Globus pallidus (tissue), 1 donor: ENCODE measurements around the gene LTBP1.
A peak's percentile ranks its signal among the peaks of the same experiment; 100 is the strongest.

Source experiments
- DNase-seq: peaks from one replicate; pipeline ENCODE4 v3.0.0-alpha.2; 2015; ENCODE audit warnings: low spot score

Gene LTBP1

GRCh38 chr2:33077311-33077710 lies 130.6 kb downstream of the LTBP1 start:
- DNase-seq: no peak

DNA sequence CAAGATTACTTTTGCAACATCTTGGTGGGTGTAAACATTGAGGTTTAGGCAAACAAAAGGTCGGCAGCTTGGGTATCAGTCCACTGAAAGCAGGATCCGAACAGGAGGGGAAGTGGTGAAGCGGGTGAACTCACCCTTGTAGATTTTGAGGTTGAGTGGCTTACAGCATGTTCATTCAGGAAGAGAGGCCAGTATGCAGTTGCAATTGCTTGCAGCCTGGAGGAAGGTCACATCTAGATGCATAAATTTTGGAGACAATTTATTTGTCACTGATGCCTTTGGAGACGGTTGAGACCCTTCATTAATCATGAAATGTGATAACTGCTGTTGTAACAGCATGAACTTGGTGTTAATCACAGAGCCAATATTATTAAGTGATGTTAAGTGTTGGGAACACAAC lies 131.1 kb downstream of the LTBP1 start:
- no peak for DNase-seq

GRCh38 chr2:33081691-33082090 lies 134.9 kb downstream of the LTBP1 start:
- no peak for DNase-seq

DNA sequence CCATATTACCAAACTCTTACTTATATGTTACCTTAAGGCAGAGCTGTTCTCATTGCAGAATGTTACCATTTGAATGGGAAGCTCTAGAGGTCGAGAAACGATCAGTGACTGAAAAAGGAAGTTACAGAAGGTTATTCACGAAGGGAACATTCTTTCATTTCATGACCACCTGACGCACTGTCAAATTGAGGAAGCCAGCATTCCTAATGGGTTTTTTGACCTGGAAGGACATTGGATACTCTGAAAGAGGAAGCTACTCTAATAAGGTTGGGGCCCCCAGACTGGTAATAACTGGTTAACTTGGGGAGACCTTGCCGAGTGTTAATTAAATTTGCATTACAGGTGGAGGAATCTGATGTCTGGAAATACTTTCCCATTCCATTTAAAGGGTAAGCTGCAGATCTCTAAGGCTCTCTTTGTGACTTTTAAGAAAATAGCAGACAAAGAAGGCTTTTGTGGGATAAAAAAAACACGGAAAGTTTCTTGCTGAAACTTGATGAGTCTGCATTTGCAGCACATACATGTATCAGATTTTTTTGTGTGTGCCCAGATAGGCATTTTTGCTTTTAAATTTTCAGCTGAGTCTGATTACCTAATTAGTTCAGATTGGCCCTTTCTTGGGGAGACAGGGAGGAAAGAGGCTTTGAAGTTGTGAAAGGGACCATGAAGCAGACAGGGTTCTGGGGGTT lies 137.1 kb downstream of the LTBP1 start:
- peak; percentile 5 for DNase-seq

GRCh38 chr2:33084433-33084832 lies 137.7 kb downstream of the LTBP1 start:
- no peak for DNase-seq

GRCh38 chr2:33085646-33086045 lies 138.9 kb downstream of the LTBP1 start:
- no peak for DNase-seq

GRCh38 chr2:33086400-33087015 lies 139.8 kb downstream of the LTBP1 start:
- DNase-seq: peak; percentile 5

DNA sequence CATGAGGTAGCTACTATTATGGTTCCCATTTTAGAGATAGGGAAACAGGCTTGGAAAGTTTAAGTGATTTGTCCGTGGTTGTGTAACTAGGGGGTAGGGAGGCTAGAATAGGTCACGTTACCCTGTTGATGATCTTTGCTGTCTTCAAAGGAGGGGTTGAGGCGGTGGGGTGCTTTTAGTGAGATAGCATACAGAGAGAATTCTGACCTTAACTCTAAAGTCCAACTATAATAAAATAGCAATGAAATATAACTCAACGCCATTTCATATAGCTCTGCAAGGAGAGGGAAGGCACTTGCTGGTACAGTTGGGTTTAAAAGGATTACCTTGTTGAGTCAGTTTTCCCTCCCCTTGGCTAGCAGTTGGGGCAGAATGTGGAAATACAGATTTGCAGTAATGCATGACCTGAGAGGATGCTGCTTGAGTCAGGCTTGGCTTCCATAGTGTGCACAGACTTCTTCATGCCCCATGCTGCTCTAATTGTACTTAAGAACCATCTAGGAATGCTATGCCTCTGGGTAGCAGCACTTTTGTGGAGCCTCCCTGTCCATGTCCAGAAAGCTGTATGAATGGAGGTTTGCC lies 143.9 kb downstream of the LTBP1 start:
- no peak for DNase-seq

DNA sequence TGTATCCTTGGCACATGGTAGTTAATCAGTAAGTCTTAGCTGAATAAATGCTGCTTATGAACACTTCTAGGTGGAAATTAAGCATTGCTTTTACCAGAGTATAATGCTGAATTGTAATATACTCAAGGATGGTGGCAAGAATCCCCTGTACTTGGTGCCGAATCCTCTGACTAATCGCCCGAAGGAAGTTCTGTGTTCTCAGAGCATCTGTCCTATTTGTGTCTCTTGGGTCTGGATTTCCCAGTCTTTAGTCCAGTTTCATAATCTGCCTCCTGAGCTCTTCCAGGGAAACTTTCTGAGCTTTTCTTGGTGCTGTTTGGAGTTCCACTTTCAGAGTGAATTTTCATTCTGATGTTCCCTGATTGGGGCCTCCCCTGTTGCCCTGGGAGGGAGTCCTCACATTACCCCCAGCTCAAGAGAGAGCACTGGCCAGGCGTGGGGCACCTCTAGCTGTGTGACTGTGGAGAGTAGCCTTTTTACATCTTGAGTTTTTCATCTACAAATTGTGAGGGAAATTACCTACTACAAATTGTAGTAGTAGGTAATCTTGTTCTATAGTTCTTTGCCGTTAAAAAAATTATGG lies 144.9 kb downstream of the LTBP1 start:
- DNase-seq: no peak

DNA sequence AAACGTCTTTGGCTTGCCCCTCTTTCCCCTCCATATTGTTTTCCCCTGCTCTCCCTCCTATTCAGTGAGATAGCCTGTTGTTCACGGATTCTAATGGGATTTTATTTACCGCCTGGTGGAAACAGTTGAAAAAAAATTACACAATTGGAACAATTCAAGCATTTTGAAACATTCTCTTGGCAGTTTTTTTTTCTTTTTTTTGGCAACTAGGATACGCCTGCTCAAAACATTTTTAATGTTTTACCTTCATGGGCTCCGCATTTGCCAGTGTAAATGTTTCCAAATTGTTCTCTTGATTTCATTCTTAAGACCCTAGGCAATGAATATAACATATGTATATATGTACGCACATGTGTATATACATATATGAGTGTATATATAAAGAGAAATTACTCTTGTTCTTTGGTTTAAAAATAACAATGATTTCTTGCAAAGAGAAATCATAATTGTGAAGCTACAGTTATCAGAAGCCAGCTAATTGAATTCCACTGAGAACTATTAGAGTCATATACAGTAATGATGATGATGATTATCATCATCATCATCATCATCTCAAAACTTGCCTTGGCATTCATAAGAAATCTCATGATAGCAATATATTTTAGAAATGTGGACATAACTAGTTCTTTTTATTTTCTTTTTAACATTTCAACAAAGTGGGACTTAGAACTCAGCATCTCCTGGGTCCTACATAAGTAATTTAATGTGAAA lies 146.7 kb downstream of the LTBP1 start:
- DNase-seq: no peak

DNA sequence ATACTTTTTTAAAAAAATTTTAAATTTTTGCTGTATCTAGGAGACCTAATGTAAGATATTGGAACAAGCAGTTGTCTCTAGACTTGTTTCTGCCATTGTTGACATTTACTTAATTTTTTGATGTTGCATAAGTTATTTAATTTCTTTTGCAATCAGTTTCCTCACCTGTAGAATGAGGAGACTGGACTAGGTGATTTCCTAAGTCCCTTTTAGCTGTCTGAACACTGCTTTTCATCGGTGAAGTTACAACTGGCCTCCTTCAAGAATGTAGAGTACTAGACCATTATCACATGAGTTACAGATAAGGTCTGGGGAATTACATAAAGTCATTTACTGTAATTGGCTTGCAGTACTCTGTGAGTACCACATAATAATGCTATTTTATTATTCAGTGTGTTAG lies 147.6 kb downstream of the LTBP1 start:
- DNase-seq: no peak

- no peak for DNase-seq
Observed at GRCh38 chr2:33099989-33100388, 153.2 kb downstream of the LTBP1 start.

DNA sequence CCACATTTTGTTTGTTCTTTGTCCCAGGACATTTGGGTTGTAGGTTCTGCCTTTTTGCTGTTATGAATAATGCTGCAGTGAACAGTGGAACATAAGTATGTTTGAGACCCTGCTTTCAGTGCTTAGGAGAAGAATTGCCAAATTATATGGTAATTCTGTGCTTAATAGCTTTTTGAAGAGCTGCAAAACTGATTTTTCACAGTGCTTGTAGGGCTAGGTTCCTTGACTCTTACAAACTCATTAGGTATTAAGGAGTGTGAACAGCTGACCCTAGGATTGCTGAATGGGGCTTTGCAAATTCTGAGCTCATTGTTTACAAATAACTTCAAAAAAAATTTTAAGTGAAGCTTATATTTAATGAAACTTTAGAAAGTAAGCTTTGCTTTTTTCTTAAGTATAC lies 154.2 kb downstream of the LTBP1 start:
- DNase-seq: no peak

DNA sequence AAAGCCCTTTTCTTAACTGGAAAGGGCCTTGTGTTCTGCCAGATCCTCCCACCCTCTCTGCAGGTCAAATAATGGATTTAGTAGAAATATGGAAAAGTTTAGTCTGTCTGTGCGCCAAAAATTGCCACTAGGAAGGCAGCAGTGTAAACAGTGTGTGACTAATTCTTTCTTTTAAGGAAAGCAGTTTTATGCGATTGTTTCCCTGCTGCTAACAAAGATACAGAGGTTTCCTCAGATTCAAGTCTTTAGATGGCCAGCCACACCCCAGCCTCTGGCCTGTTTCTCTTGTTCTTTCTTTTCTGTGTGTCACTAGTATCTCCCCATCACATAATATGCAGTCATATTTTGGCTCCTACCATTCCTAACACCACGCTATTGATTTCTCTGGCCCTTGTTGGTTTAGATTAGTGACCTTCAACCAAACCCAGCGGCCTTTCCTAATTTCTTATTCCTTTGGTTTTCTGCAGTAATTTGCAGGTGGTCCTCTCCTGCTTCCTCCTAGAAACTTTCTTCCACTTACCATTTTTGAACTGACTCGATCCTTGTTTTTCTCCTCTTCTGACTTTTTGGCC lies 157.4 kb downstream of the LTBP1 start:
- no peak for DNase-seq

DNA sequence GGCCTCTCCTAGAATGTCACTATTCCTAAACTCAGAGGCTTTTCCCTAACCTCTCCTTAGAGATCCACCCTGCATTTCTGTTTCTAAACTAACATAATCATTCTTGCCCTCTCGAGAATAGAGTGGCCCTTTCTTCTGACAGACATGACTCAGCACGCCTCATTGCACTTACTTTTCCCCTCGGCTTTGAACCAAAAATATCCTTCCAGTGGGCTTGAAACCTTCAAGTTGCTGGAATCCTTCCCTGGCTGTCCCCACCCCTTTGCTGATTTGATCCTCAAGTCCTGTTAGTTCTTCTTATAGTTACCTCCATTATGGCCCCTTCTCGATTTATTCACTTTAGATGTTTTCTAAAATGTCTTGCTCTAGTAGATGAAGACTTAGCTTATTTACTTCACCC lies 158.0 kb downstream of the LTBP1 start:
- no peak for DNase-seq

GRCh38 chr2:33106115-33106514 lies 159.4 kb downstream of the LTBP1 start:
- DNase-seq: no peak

- no peak for DNase-seq
Observed at GRCh38 chr2:33107690-33108482, 161.1 kb downstream of the LTBP1 start.

- no peak for DNase-seq
Observed at GRCh38 chr2:33108483-33109443, 162.0 kb downstream of the LTBP1 start.

DNA sequence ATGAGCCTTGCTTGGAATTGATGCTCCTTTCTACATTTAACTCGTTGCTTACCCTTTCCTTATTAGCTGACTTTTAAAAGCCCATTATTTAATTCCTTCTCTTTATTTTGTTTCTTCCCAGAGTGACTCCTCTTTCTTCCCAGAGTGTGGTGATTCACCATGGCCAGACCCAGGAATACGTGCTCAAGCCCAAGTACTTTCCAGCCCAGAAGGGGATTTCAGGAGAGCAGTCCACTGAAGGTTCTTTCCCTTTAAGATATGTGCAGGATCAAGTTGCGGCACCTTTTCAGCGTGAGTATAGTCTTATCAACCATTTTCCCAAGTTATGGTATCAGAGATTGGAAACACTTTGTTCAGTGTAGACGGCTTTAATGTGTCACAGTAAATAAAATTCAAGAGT lies 163.7 kb downstream of the LTBP1 start:
- DNase-seq: no peak

GRCh38 chr2:33111002-33111446 lies 164.3 kb downstream of the LTBP1 start:
- DNase-seq: no peak
